GM12878 (cell line): ENCODE results near the gene KCNK7. TPM values are rescaled to one million over a fixed set of nuclear protein-coding genes. Genes with fewer than 3 reads are reported as not detected.

Experiments
- ATAC-seq: fragments of 200-7000 bp; cut with Tn5 transposase; 3 replicates; pipeline ENCODE4 v1.9.1; 2020; ENCODE audit warnings: mild to moderate bottlenecking, moderate library complexity
- BruUV-seq: library from RNA; stranded (reverse); fragments of 400-500 nt; replicated peaks from 2 replicates; lab custom pipeline; 2021; lab: Mats Ljungman, UMichigan
- CTCF ChIA-PET: fragments of 300-600 bp; sonication (Branson Sonifier 250); formaldehyde crosslinking; extraction: SDS; loops from one replicate; lab custom pipeline; 2021; ENCODE audit warnings: inconsistent platforms; lab: Yijun Ruan, JAX
- POLR2A ChIA-PET: fragments of 350-600 bp; formaldehyde crosslinking; extraction: SDS; loops from one replicate; lab custom pipeline; 2021; ENCODE audit warnings: inconsistent platforms; lab: Charles Lee
- RAD21 ChIA-PET: fragments of 300-600 bp; sonication (Branson Sonifier 250); formaldehyde crosslinking; loops from one replicate; lab custom pipeline; 2023; ENCODE audit warnings: antibody characterized with exemption; ENCODE audit not compliant: unreplicated experiment; lab: Charles Lee
- SMC1A ChIA-PET: fragments of 300-600 bp; sonication (Branson Sonifier 250); formaldehyde crosslinking; loops from one replicate; lab custom pipeline; 2023; ENCODE audit not compliant: unreplicated experiment, uncharacterized antibody; lab: Charles Lee
- DNase-seq: peaks from one replicate; pipeline ENCODE4 v3.0.0-alpha.2; 2011; ENCODE audit warnings: low read depth, low spot score
- FAIRE-seq: peaks from 3 replicates; lab custom pipeline; 2011; peaks lifted over from hg19 to GRCh38; lab: Jason Lieb, UNC
- H2AFZ ChIP-seq: 2 replicates; pipeline ENCODE4 v1.6.0; 2011; ENCODE audit warnings: low read depth, low read length, control low read depth; ENCODE audit not compliant: control insufficient read depth
- H3K27ac ChIP-seq: 2 replicates; pipeline ENCODE4 v1.5.1; 2011; ENCODE audit warnings: control low read depth; ENCODE audit not compliant: control insufficient read depth, insufficient read depth
- H3K27me3 ChIP-seq, 2 experiments: replicated peaks in 1 of 2; 2 replicates each; pipeline versions ENCODE4 v1.6.0 to v1.6.1; 2011; ENCODE audit warnings: low read length in 1 of 2; ENCODE audit not compliant: control insufficient read depth in 2 of 2, insufficient read depth in 2 of 2
- H3K36me3 ChIP-seq, 2 experiments: 2 replicates each; pipeline ENCODE4 v1.5.1; 2011; ENCODE audit warnings: low read length in 1 of 2; ENCODE audit not compliant: control insufficient read depth in 2 of 2, insufficient read depth in 2 of 2
- H3K4me1 ChIP-seq: 2 replicates; pipeline ENCODE4 v1.6.1; 2011; ENCODE audit warnings: mild to moderate bottlenecking, low read length, moderate library complexity, mixed read lengths; ENCODE audit not compliant: control insufficient read depth, insufficient read depth
- H3K4me2 ChIP-seq: 2 replicates; pipeline ENCODE4 v1.6.0; 2011; ENCODE audit warnings: control low read depth; ENCODE audit not compliant: control insufficient read depth, insufficient read depth
- H3K4me3 ChIP-seq: fragments of 200-600 bp; sonication (generic); 2 replicates; pipeline ENCODE4 v1.5.1; 2016
- H3K79me2 ChIP-seq: 2 replicates; pipeline ENCODE4 v1.6.0; 2011; ENCODE audit warnings: low read length; ENCODE audit not compliant: control insufficient read depth, insufficient read depth
- H3K9ac ChIP-seq: 2 replicates; pipeline ENCODE4 v1.8.0; 2011; ENCODE audit warnings: low read length, control low read depth, mixed read lengths; ENCODE audit not compliant: control insufficient read depth, insufficient read depth
- H3K9me3 ChIP-seq: replicated peaks from 3 replicates; pipeline ENCODE4 v1.5.1; 2011; ENCODE audit warnings: mild to moderate bottlenecking, low read length; ENCODE audit not compliant: control insufficient read depth, insufficient read depth
- H4K20me1 ChIP-seq: 2 replicates; pipeline ENCODE4 v1.6.0; 2011; ENCODE audit not compliant: control insufficient read depth, insufficient read depth
- BHLHE40 ChIP-seq, 2 experiments: fragments of 450-650 bp in 1 of 2; IDR thresholded peaks; 2 replicates each; pipeline ENCODE4 v1.6.1; 2011 to 2017; ENCODE audit warnings: low read depth in 2 of 2, borderline replicate concordance in 1 of 2, improper control_type of control experiment in 1 of 2, low read length in 1 of 2, mild to moderate bottlenecking in 1 of 2
- CREB1 ChIP-seq: IDR thresholded peaks from 2 replicates; pipeline ENCODE4 v1.6.1; 2012; ENCODE audit warnings: low read depth, mild to moderate bottlenecking, inconsistent platforms
- CREM ChIP-seq: IDR thresholded peaks from 2 replicates; pipeline ENCODE4 v1.6.1; 2014; ENCODE audit warnings: antibody characterized with exemption, low read depth
- KAT2A ChIP-seq: conservative IDR thresholded peaks from 2 replicates; pipeline ENCODE4 v1.6.1; 2011; ENCODE audit warnings: low read depth, low read length; ENCODE audit not compliant: control insufficient read depth
- NBN ChIP-seq: fragments of 450-650 bp; IDR thresholded peaks from 2 replicates; pipeline ENCODE4 v1.6.1; 2016
- NR2C2 ChIP-seq: IDR thresholded peaks from 2 replicates; pipeline ENCODE4 v1.6.1; 2011; ENCODE audit warnings: borderline replicate concordance, low read depth; ENCODE audit not compliant: control insufficient read depth, insufficient read length
- SMC3 ChIP-seq: IDR thresholded peaks from 2 replicates; pipeline ENCODE4 v1.6.1; 2011; ENCODE audit warnings: low read length, improper control_type of control experiment, borderline replicate concordance
- SRF ChIP-seq, 2 experiments: IDR thresholded peaks; 2 replicates each; pipeline ENCODE4 v1.6.1; 2011; ENCODE audit warnings: low read depth in 2 of 2, low read length in 2 of 2, mild to moderate bottlenecking in 1 of 2, moderate library complexity in 1 of 2
- TAF1 ChIP-seq: IDR thresholded peaks from 2 replicates; pipeline ENCODE4 v1.6.1; 2011; ENCODE audit warnings: mild to moderate bottlenecking, low read depth, low read length, borderline replicate concordance
- WGBS: methylation state at CpG from one replicate; pipeline ENCODE4 v1.1.6; 2016; ENCODE audit warnings: low lambda C conversion rate; ENCODE audit not compliant: insufficient replicate concordance, insufficient coverage; ENCODE audit errors: missing lambda C conversion rate; 5-methylcytosine and 5-hydroxymethylcytosine counted together
- in situ Hi-C: fragments of 300-500 bp; cut with MboI; formaldehyde crosslinking; loops from 9 replicates; pipeline ENCODE4 v1.14.3; 2018; ENCODE audit warnings: mixed read lengths
- intact Hi-C: fragments of 100-400 bp; cut with micrococcal nuclease; formaldehyde crosslinking; loops from one replicate; pipeline ENCODE4 v1.14.2; 2022; ENCODE audit not compliant: unreplicated experiment
- polyA plus RNA-seq, 11 experiments: library from polyadenylated mRNA; depleted of rRNA in 4 of 11; unstranded in 6 of 11; stranded (reverse) in 5 of 11; fragments of >200 nt; fragmentation: Nextera tagmentation in 4 of 11; fragmentation: Illumina TruSeq in 1 of 11; extraction: Ambion mirVana in 4 of 11; extraction: Trizol in 1 of 11; gene quantifications; 1 replicate in 1 of 11; 2 replicates in 10 of 11; pipeline versions ENCODE4 v1.2.1 to v1.2.3, GENCODE V29; 2011 to 2016; ENCODE audit warnings: inconsistent platforms in 2 of 11, missing spikeins in 2 of 11, low read depth in 1 of 11
- total RNA-seq, 4 experiments: library from RNA; depleted of rRNA in 3 of 4; stranded (reverse); fragments of >200 nt in 3 of 4; fragmentation: Illumina TruSeq in 1 of 4; extraction: Trizol in 1 of 4; gene quantifications; 2 replicates each; pipeline versions ENCODE4 v1.2.1 to v1.2.3, GENCODE V29; 2013 to 2021

The KCNK7 gene
- total and polyA plus RNA-seq, 10 of the 15 experiments (the other 5 are each of a cell fraction or from before 2014, with no cell fraction given) = 0.11 to 0.54 (median 0.23) TPM; not detected in 7

GRCh38 chr11:65623852-65624616 is 28.4 kb upstream of the KCNK7 start:
- Histone ChIP-seq H3K9me3 (no peaks in the 10 kb centered on the region), H3K9ac (no peak overlapping the region), H4K20me1 (no peaks in the 10 kb centered on the region), H3K27me3 (no peaks in the 10 kb centered on the region), H3K4me3 (no peak overlapping the region), H3K27ac (no peak overlapping the region), H2AFZ (no peak overlapping the region), H3K36me3 (peaks cover 27 to 32% of the 10 kb centered on the region in 2 experiments), H3K79me2 (peaks cover 3% of the 10 kb centered on the region), H3K4me2 (no peak overlapping the region), H3K4me1 (no peaks in the 10 kb centered on the region)
- ATAC-seq = no peak
- SMC1A ChIA-PET = interaction anchor here (1.0 kb wide), 1 partner anchor 9 kb away, joined by 5 read pairs; no protein-coding TSS in a partner anchor
- FAIRE-seq = no peak
- RAD21 ChIA-PET = interaction anchor here (1.0 to 1.5 kb wide), 2 partner anchors 9 to 51 kb away, joined by 3 to 6 read pairs; partner anchors contain the start of gene FAM89B
- POLR2A ChIA-PET = interaction anchor here (1.0 kb wide), 1 partner anchor 30 kb away, joined by 3 read pairs; no protein-coding TSS in a partner anchor
- 93% methylated on average over 25 of the region's 25 CpGs for WGBS
- BruUV-seq = no TSS peak
- intact Hi-C loops (no loop called here), in situ Hi-C loops (no loop called here)
- TF ChIP-seq TAF1 (no peak), CREB1 (no peak), SRF (IDR thresholded peaks at IDR 0.05; ENCODE audit: low read depth in 2 of 2, low read length in 2 of 2) (0 out of 4 replicates have a peak, but pooled peaks of 1 of the 2 experiments have one; percentile 12)
- CTCF ChIA-PET = interaction anchor here (1.1 to 3.1 kb wide), 4 partner anchors 7 to 82 kb away, joined by 5 to 26 read pairs (median 16); no protein-coding TSS in a partner anchor
- no peak for DNase-seq

- POLR2A ChIA-PET = interaction anchor here (1.0 kb wide), 1 partner anchor 31 kb away, joined by 3 read pairs; no protein-coding TSS in a partner anchor
- CTCF ChIA-PET = interaction anchor here (1.1 to 1.2 kb wide), 2 partner anchors 15 to 30 kb away, joined by 3 to 5 read pairs; partner anchors contain the start of gene SIPA1
- Histone ChIP-seq H3K4me3 (no peak overlapping the region), H3K27ac (no peak overlapping the region), H2AFZ (no peak overlapping the region), H3K36me3 (peaks cover 28 to 37% of the 10 kb centered on the region in 2 experiments), H3K4me2 (no peak overlapping the region), H3K4me1 (no peaks in the 10 kb centered on the region), H3K9me3 (no peaks in the 10 kb centered on the region), H3K79me2 (peaks cover 8% of the 10 kb centered on the region), H3K27me3 (no peaks in the 10 kb centered on the region), H3K9ac (no peak overlapping the region), H4K20me1 (no peaks in the 10 kb centered on the region)
- no peak for FAIRE-seq
- TF ChIP-seq KAT2A (no peak), BHLHE40 (IDR thresholded peaks at IDR 0.05; ENCODE audit: borderline replicate concordance in 1 of 2, low read depth in 2 of 2, low read length in 1 of 2) (no peak), NR2C2 (no peak), SMC3 (no peak), NBN (no peak), CREM (no peak)
- in situ Hi-C loops (no loop called here), intact Hi-C loops (no loop called here)
- SMC1A ChIA-PET = no interaction called here
- no peak for DNase-seq
- WGBS = 92% methylated on average over 14 of the region's 14 CpGs
- no TSS peak for BruUV-seq
- RAD21 ChIA-PET = interaction anchor here (1.0 to 1.5 kb wide), 2 partner anchors 8 to 50 kb away, joined by 3 to 6 read pairs; partner anchors contain the start of gene FAM89B
- no peak for ATAC-seq
These were observed 27.6 kb upstream of the KCNK7 start for GRCh38 chr11:65623177-65623576.
